ENCODE data around the gene NR2E1. TPM values are rescaled to one million over a fixed set of nuclear protein-coding genes. Genes with fewer than 3 reads are reported as not detected.

NR2E1 gene
- total RNA-seq, 1 experiment from 2014 or later, result not detected

- Histone ChIP-seq H3K4me3 (no peak overlapping the region), H3K9me3 (no peaks in the 10 kb centered on the region), H3K27me3 (no peaks in the 10 kb centered on the region), H3K36me3 (no peaks in the 10 kb centered on the region)
- no peak for DNase-seq
Measured at GRCh38 chr6:108134213-108134970, 31.4 kb upstream of the NR2E1 start.

- H3K36me3 ChIP-seq, result no peaks in the 10 kb centered on the region
- no peaks in the 10 kb centered on the region for H3K27me3 ChIP-seq
- H3K9me3 ChIP-seq, result no peaks in the 10 kb centered on the region
- DNase-seq, result no peak
- no peak overlapping the region for H3K4me3 ChIP-seq
Measured at GRCh38 chr6:108142240-108142639, 23.6 kb upstream of the NR2E1 start.

GRCh38 chr6:108145639-108146038 is 20.2 kb upstream of the NR2E1 start:
- Histone ChIP-seq H3K4me3 (no peak overlapping the region), H3K27me3 (peaks cover 9% of the 10 kb centered on the region; the same call in 1 of the 2 replicates), H3K9me3 (no peaks in the 10 kb centered on the region), H3K36me3 (no peaks in the 10 kb centered on the region)
- DNase-seq, result no peak

GRCh38 chr6:108152446-108152845 is 13.4 kb upstream of the NR2E1 start:
- Histone ChIP-seq H3K4me3 (no peak overlapping the region), H3K9me3 (no peaks in the 10 kb centered on the region), H3K27me3 (peaks cover 19% of the 10 kb centered on the region), H3K36me3 (no peaks in the 10 kb centered on the region)
- DNase-seq, result no peak

- peaks cover 41% of the 10 kb centered on the region for H3K27me3 ChIP-seq
Measured at GRCh38 chr6:108156180-108156937, 9.5 kb upstream of the NR2E1 start.

GRCh38 chr6:108156938-108157233 is 8.9 kb upstream of the NR2E1 start:
- Histone ChIP-seq H3K36me3 (no peaks in the 10 kb centered on the region), H3K27me3 (peaks cover 46% of the 10 kb centered on the region), H3K9me3 (no peaks in the 10 kb centered on the region), H3K4me3 (no peak overlapping the region)
- no peak for DNase-seq

More at GRCh38 chr6:108156180-108156937, 9.5 kb upstream of the NR2E1 start:
- DNase-seq, result peak; percentile 23
- H3K36me3 ChIP-seq, result no peaks in the 10 kb centered on the region
- H3K4me3 ChIP-seq, result no peak overlapping the region
- no peaks in the 10 kb centered on the region for H3K9me3 ChIP-seq

- Histone ChIP-seq H3K4me3 (peak overlapping the region; percentile 16), H3K36me3 (no peaks in the 10 kb centered on the region), H3K27me3 (peaks cover 51% of the 10 kb centered on the region), H3K9me3 (no peaks in the 10 kb centered on the region)
- no peak for DNase-seq
Measured at GRCh38 chr6:108157234-108157980, 8.4 kb upstream of the NR2E1 start.

GRCh38 chr6:108157981-108158525 is 7.8 kb upstream of the NR2E1 start:
- peaks cover 58% of the 10 kb centered on the region for H3K27me3 ChIP-seq

GRCh38 chr6:108159981-108160380 is 5.8 kb upstream of the NR2E1 start:
- no peak for DNase-seq
- H3K4me3 ChIP-seq, result no peak overlapping the region

More at GRCh38 chr6:108157981-108158525, 7.8 kb upstream of the NR2E1 start:
- no peak overlapping the region for H3K4me3 ChIP-seq
- no peak for DNase-seq
- no peaks in the 10 kb centered on the region for H3K36me3 ChIP-seq
- no peaks in the 10 kb centered on the region for H3K9me3 ChIP-seq

GRCh38 chr6:108161724-108162282 is 4.0 kb upstream of the NR2E1 start:
- Histone ChIP-seq H3K27me3 (peaks cover 85% of the 10 kb centered on the region), H3K4me3 (no peak overlapping the region), H3K9me3 (no peaks in the 10 kb centered on the region), H3K36me3 (no peaks in the 10 kb centered on the region)
- DNase-seq, result no peak

More at GRCh38 chr6:108159981-108160380, 5.8 kb upstream of the NR2E1 start:
- H3K36me3 ChIP-seq, result no peaks in the 10 kb centered on the region
- H3K27me3 ChIP-seq, result peaks cover 77% of the 10 kb centered on the region
- no peaks in the 10 kb centered on the region for H3K9me3 ChIP-seq

GRCh38 chr6:108163267-108163643 is 2.6 kb upstream of the NR2E1 start:
- H3K36me3 ChIP-seq, result no peaks in the 10 kb centered on the region
- H3K9me3 ChIP-seq, result no peaks in the 10 kb centered on the region
- H3K27me3 ChIP-seq, result peaks cover 70% of the 10 kb centered on the region
- no peak for DNase-seq
- H3K4me3 ChIP-seq, result no peak overlapping the region

GRCh38 chr6:108163644-108164542 is 1.9 kb upstream of the NR2E1 start:
- H3K27me3 ChIP-seq, result peaks cover 64% of the 10 kb centered on the region
- H3K36me3 ChIP-seq, result no peaks in the 10 kb centered on the region
- no peak overlapping the region for H3K4me3 ChIP-seq
- DNase-seq, result no peak
- H3K9me3 ChIP-seq, result no peaks in the 10 kb centered on the region

GRCh38 chr6:108164543-108164814 is 1.3 kb upstream of the NR2E1 start:
- peak overlapping the region; percentile 45 for H3K4me3 ChIP-seq
- H3K36me3 ChIP-seq, result no peaks in the 10 kb centered on the region
- DNase-seq, result no peak
- peaks cover 58% of the 10 kb centered on the region for H3K27me3 ChIP-seq
- no peaks in the 10 kb centered on the region for H3K9me3 ChIP-seq

- Histone ChIP-seq H3K27me3 (peaks cover 58% of the 10 kb centered on the region), H3K36me3 (no peaks in the 10 kb centered on the region), H3K4me3 (peak overlapping the region; percentile 45), H3K9me3 (no peaks in the 10 kb centered on the region)
- peak; percentile 27 for DNase-seq
Measured at GRCh38 chr6:108164815-108165706, 761 bp upstream of the NR2E1 start.
